Head of caudate nucleus (tissue), 42 donors: ENCODE measurements around the gene ANKRD6.
A peak's percentile ranks its signal among the peaks of the same experiment; 100 is the strongest.

Experiments used
- DNase-seq, 42 donors: peaks; one replicate each; pipeline versions ENCODE4 v3.0.0 to v3.0.0-alpha.2; 2020 to 2021; ENCODE audit warnings: mixed read lengths in 7 of 42
- intact Hi-C: fragments of 100-400 bp; cut with DNase I; formaldehyde crosslinking; loops from one replicate; pipeline ENCODE4 v1.15.0; 2022

The ANKRD6 gene

GRCh38 chr6:89411145-89412070, 21.5 kb upstream of the ANKRD6 start:
- DNase-seq = peak in 41 of 42 donors; percentile 2 to 72 (median 44)
- intact Hi-C loops = no loop called here

GRCh38 chr6:89412071-89413005, 20.6 kb upstream of the ANKRD6 start, which contains the start of gene RRAGD:
RRAGD (minus strand) TSS chr6:89412273; CDS start chr6:89411993, 280 bp downstream.
- intact Hi-C loops = no loop called here

GRCh38 chr6:89413006-89413400, 19.9 kb upstream of the ANKRD6 start:
- peak in 30 of 42 donors; percentile 12 to 67 (median 28) for DNase-seq

More at GRCh38 chr6:89412071-89413005, 20.6 kb upstream of the ANKRD6 start, which contains the start of gene RRAGD:
- peak; percentile 77 to 95 (median 88) for DNase-seq

GRCh38 chr6:89414215-89414614, 18.7 kb upstream of the ANKRD6 start:
- intact Hi-C loops = no loop called here
- peak in 1 of 42 donors; percentile 12 for DNase-seq

More at GRCh38 chr6:89413006-89413400, 19.9 kb upstream of the ANKRD6 start:
- intact Hi-C loops = no loop called here

GRCh38 chr6:89415185-89415584, 17.8 kb upstream of the ANKRD6 start:
- intact Hi-C loops = no loop called here
- DNase-seq = peak in 1 of 42 donors; percentile 19

GRCh38 chr6:89416796-89417195, 16.2 kb upstream of the ANKRD6 start:
- intact Hi-C loops = no loop called here
- no peak for DNase-seq

- DNase-seq = no peak
- intact Hi-C loops = loop anchor here (10.0 kb wide), 1 partner anchor 174 kb away; no protein-coding TSS in a partner anchor
Measured at GRCh38 chr6:89430201-89430962, 2.6 kb upstream of the ANKRD6 start.

GRCh38 chr6:89433252-89434149, 549 bp downstream of the ANKRD6 start:
- intact Hi-C loops = loop anchor here (10.0 kb wide), 1 partner anchor 171 kb away; no protein-coding TSS in a partner anchor
- DNase-seq = peak in 13 of 42 donors; percentile 7 to 40 (median 17)

GRCh38 chr6:89434150-89434499, 1.2 kb downstream of the ANKRD6 start:
- no peak for DNase-seq
- intact Hi-C loops = loop anchor here (10.0 kb wide), 1 partner anchor 171 kb away; no protein-coding TSS in a partner anchor

GRCh38 chr6:89434954-89435353, 2.0 kb downstream of the ANKRD6 start:
- intact Hi-C loops = loop anchor here (10.0 kb wide), 1 partner anchor 170 kb away; no protein-coding TSS in a partner anchor
- no peak for DNase-seq

- intact Hi-C loops = loop anchor here (10.0 kb wide), 1 partner anchor 169 kb away; no protein-coding TSS in a partner anchor
- DNase-seq = no peak
Measured at GRCh38 chr6:89436226-89436625, 3.3 kb downstream of the ANKRD6 start.

- intact Hi-C loops = loop anchor here (10.0 kb wide), 1 partner anchor 167 kb away; no protein-coding TSS in a partner anchor
- DNase-seq = no peak
Measured at GRCh38 chr6:89438248-89438647, 5.3 kb downstream of the ANKRD6 start.

- no peak for DNase-seq
- intact Hi-C loops = loop anchor here (10.0 kb wide), 1 partner anchor 166 kb away; no protein-coding TSS in a partner anchor
Measured at GRCh38 chr6:89439014-89439413, 6.1 kb downstream of the ANKRD6 start.

- no peak for DNase-seq
- intact Hi-C loops = no loop called here
Measured at GRCh38 chr6:89440200-89440599, 7.2 kb downstream of the ANKRD6 start.

- intact Hi-C loops = no loop called here
- DNase-seq = no peak
Measured at GRCh38 chr6:89443658-89444057, 10.7 kb downstream of the ANKRD6 start.

GRCh38 chr6:89449193-89449592, 16.2 kb downstream of the ANKRD6 start:
- intact Hi-C loops = no loop called here
- DNase-seq = no peak

- intact Hi-C loops = no loop called here
- DNase-seq = no peak
Measured at GRCh38 chr6:89452281-89452680, 19.3 kb downstream of the ANKRD6 start.
